Hepatocyte (in vitro differentiated cells): ENCODE results near the gene RYR3. TPM values are rescaled to one million over a fixed set of nuclear protein-coding genes. Genes with fewer than 3 reads are reported as not detected.

ENCODE experiments used
- DNase-seq: peaks from one replicate; pipeline ENCODE4 v3.0.0-alpha.2; 2016; ENCODE audit warnings: low spot score
- H2AFZ ChIP-seq: fragments of 200-600 bp; sonication (generic); 2 replicates; pipeline ENCODE4 v1.6.0; 2016; ENCODE audit warnings: antibody characterized with exemption, mild to moderate bottlenecking
- H3K27ac ChIP-seq: fragments of 200-600 bp; sonication (generic); 2 replicates; pipeline ENCODE4 v1.5.1; 2016; ENCODE audit warnings: mild to moderate bottlenecking
- H3K27me3 ChIP-seq: fragments of 200-600 bp; sonication (generic); 2 replicates; pipeline ENCODE4 v1.6.1; 2016
- H3K36me3 ChIP-seq: fragments of 200-600 bp; sonication (generic); replicated peaks from 2 replicates; pipeline ENCODE4 v1.5.1; 2016; ENCODE audit warnings: low read depth; ENCODE audit not compliant: insufficient read depth
- H3K4me1 ChIP-seq: fragments of 200-600 bp; sonication (generic); 2 replicates; pipeline ENCODE4 v1.5.1; 2016; ENCODE audit warnings: mild to moderate bottlenecking, moderate library complexity; ENCODE audit not compliant: insufficient read depth
- H3K4me2 ChIP-seq: fragments of 200-600 bp; sonication (generic); 2 replicates; pipeline ENCODE4 v1.6.0; 2016
- H3K4me3 ChIP-seq: fragments of 200-600 bp; sonication (generic); 2 replicates; pipeline ENCODE4 v1.5.1; 2016; ENCODE audit warnings: mild to moderate bottlenecking
- H3K79me2 ChIP-seq: fragments of 200-600 bp; sonication (generic); 2 replicates; pipeline ENCODE4 v1.6.0; 2017; ENCODE audit warnings: mild to moderate bottlenecking
- H3K9me2 ChIP-seq: fragments of 200-600 bp; sonication (generic); replicated peaks from 2 replicates; pipeline ENCODE4 v1.6.0; 2017; ENCODE audit warnings: mild to moderate bottlenecking; ENCODE audit not compliant: insufficient read depth
- H3K9me3 ChIP-seq: fragments of 200-600 bp; sonication (generic); 2 replicates; pipeline ENCODE4 v1.5.1; 2016; ENCODE audit warnings: low read depth, mild to moderate bottlenecking
- H4K20me1 ChIP-seq: fragments of 200-600 bp; sonication (generic); 2 replicates; pipeline ENCODE4 v1.6.0; 2016; ENCODE audit warnings: mild to moderate bottlenecking; ENCODE audit not compliant: insufficient read depth, poor library complexity, severe bottlenecking
- CTCF ChIP-seq: fragments of 200-600 bp; sonication (generic); IDR thresholded peaks from 2 replicates; pipeline ENCODE4 v1.5.1; 2016; ENCODE audit warnings: antibody characterized with exemption, mild to moderate bottlenecking; ENCODE audit not compliant: poor library complexity
- EZH2 ChIP-seq: fragments of 200-600 bp; sonication (generic); IDR thresholded peaks from 2 replicates; pipeline ENCODE4 v1.6.1; 2016; ENCODE audit warnings: antibody characterized with exemption, mild to moderate bottlenecking, borderline replicate concordance
- EZH2phosphoT487 ChIP-seq: fragments of 200-600 bp; sonication (generic); IDR thresholded peaks from one replicate; pipeline ENCODE4 v1.6.1; 2018; ENCODE audit warnings: antibody characterized with exemption, mild to moderate bottlenecking, low read depth, moderate library complexity; ENCODE audit not compliant: unreplicated experiment, severe bottlenecking
- WGBS: methylation state at CpG from one replicate; pipeline ENCODE4 v1.1.6; 2016; ENCODE audit warnings: low lambda C conversion rate; ENCODE audit errors: missing lambda C conversion rate; 5-methylcytosine and 5-hydroxymethylcytosine counted together
- polyA plus RNA-seq: library from polyadenylated mRNA; unstranded; fragments of >200 nt; fragmentation: Nextera tagmentation; extraction: Ambion mirVana; gene quantifications from 2 replicates; pipeline ENCODE4 v1.2.1, GENCODE V29; 2016
- total RNA-seq: library from RNA; depleted of rRNA; stranded (reverse); fragments of >200 nt; gene quantifications from 2 replicates; pipeline ENCODE4 v1.2.3, GENCODE V29; 2014

Gene RYR3
- total and polyA plus RNA-seq, 2 experiments from 2014 or later: 0.36 to 0.37 TPM

- Histone ChIP-seq H3K79me2 (no peaks in the 10 kb centered on the region), H3K27ac (no peak overlapping the region), H3K4me2 (no peak overlapping the region), H3K36me3 (no peaks in the 10 kb centered on the region), H3K27me3 (no peaks in the 10 kb centered on the region), H3K9me2 (no peaks in the 10 kb centered on the region), H3K4me3 (no peak overlapping the region), H2AFZ (no peak overlapping the region), H3K9me3 (no peaks in the 10 kb centered on the region), H4K20me1 (no peaks in the 10 kb centered on the region), H3K4me1 (no peaks in the 10 kb centered on the region)
- DNase-seq: no peak
- WGBS: 62% methylated on average over 5 of the region's 5 CpGs
- TF ChIP-seq CTCF (no peak), EZH2 (no peak), EZH2phosphoT487 (no peak)
Measured at GRCh38 chr15:33374226-33374914, 63.6 kb downstream of the RYR3 start.

- WGBS: 55% methylated on average over 5 of the region's 5 CpGs
- Histone ChIP-seq H2AFZ (no peak overlapping the region), H3K4me1 (no peaks in the 10 kb centered on the region), H3K4me3 (no peak overlapping the region), H3K36me3 (no peaks in the 10 kb centered on the region), H3K27me3 (no peaks in the 10 kb centered on the region), H3K27ac (no peak overlapping the region), H3K79me2 (no peaks in the 10 kb centered on the region), H3K9me2 (no peaks in the 10 kb centered on the region), H3K4me2 (no peak overlapping the region), H3K9me3 (no peaks in the 10 kb centered on the region), H4K20me1 (no peaks in the 10 kb centered on the region)
- no peak for DNase-seq
- no peak for TF ChIP-seq EZH2
- TF ChIP-seq EZH2phosphoT487: no peak
- no peak for TF ChIP-seq CTCF
Measured at GRCh38 chr15:33375236-33375635, 64.5 kb downstream of the RYR3 start.

- Histone ChIP-seq H3K36me3 (no peaks in the 10 kb centered on the region), H3K4me3 (no peak overlapping the region), H3K9me3 (no peaks in the 10 kb centered on the region), H3K4me2 (no peak overlapping the region), H4K20me1 (no peaks in the 10 kb centered on the region), H3K27ac (no peak overlapping the region), H3K79me2 (no peaks in the 10 kb centered on the region), H3K27me3 (no peaks in the 10 kb centered on the region), H3K9me2 (no peaks in the 10 kb centered on the region), H3K4me1 (no peaks in the 10 kb centered on the region), H2AFZ (no peak overlapping the region)
- no peak for DNase-seq
- no peak for TF ChIP-seq CTCF
- TF ChIP-seq EZH2: no peak
- TF ChIP-seq EZH2phosphoT487: no peak
- WGBS: 93% methylated on average over 4 of the region's 4 CpGs
Measured at GRCh38 chr15:33377204-33377603, 66.4 kb downstream of the RYR3 start.
